GM12891 (cell line): Measurements from ENCODE around the gene SEBOX.
A peak's percentile ranks its signal among the peaks of the same experiment; 100 is the strongest.

ENCODE experiments used
- DNase-seq: peaks from one replicate; pipeline ENCODE4 v3.0.0; 2011; ENCODE audit warnings: low spot score; ENCODE audit not compliant: insufficient read length
- FAIRE-seq: peaks from 2 replicates; lab custom pipeline; 2011; peaks lifted over from hg19 to GRCh38; lab: Jason Lieb, UNC
- PAX5 ChIP-seq: IDR thresholded peaks from 2 replicates; pipeline ENCODE4 v1.6.1; 2011; ENCODE audit warnings: low read length, moderate library complexity, mild to moderate bottlenecking; ENCODE audit not compliant: insufficient read depth, severe bottlenecking
- POLR2A ChIP-seq: IDR thresholded peaks from 2 replicates; pipeline ENCODE4 v1.6.1; 2011; ENCODE audit warnings: low read depth, low read length, control low read depth
- POLR2AphosphoS5 ChIP-seq: IDR thresholded peaks from 2 replicates; pipeline ENCODE4 v1.6.1; 2011; ENCODE audit warnings: low read depth, low read length, control low read depth
- POU2F2 ChIP-seq: IDR thresholded peaks from 2 replicates; pipeline ENCODE4 v1.6.1; 2011; ENCODE audit warnings: low read depth, mild to moderate bottlenecking, control low read depth, low read length, moderate library complexity
- SPI1 ChIP-seq: IDR thresholded peaks from 2 replicates; pipeline ENCODE4 v1.6.1; 2011; ENCODE audit warnings: low read depth, low read length, control low read depth
- TAF1 ChIP-seq: IDR thresholded peaks from 2 replicates; pipeline ENCODE4 v1.6.1; 2011; ENCODE audit warnings: low read depth, low read length, control low read depth

The SEBOX gene

DNA sequence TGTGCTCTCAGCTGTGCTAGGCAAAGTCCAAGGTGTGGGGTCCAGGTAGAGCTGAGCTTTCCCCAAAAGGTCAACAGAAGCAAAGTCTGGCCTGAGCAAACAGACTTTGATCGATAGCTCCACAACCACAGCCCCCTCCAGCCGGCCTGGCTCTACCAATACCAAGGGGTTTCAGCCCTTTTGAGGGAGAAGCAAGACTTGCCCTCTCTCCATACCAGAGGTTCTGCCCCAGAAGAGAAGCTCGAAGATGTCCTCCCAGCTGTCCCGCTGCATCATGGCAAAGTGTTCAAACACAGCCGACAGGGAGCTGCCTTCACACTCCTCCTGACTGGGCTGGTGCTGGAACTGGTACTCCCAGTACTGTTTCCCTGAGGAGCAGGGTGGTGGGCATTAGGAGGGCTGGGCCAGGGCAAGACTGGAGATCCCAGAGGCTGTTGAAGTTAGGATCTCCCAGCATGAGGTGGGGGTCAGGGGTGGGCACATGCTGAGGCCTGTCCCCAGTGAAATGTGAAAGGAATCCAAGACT is 3.4 kb upstream of the SEBOX start:
- FAIRE-seq: no peak
- TF ChIP-seq POLR2AphosphoS5: no peak
- no peak for TF ChIP-seq TAF1
- no peak for TF ChIP-seq PAX5
- no peak for TF ChIP-seq SPI1
- no peak for TF ChIP-seq POU2F2
- TF ChIP-seq POLR2A: no peak

DNA sequence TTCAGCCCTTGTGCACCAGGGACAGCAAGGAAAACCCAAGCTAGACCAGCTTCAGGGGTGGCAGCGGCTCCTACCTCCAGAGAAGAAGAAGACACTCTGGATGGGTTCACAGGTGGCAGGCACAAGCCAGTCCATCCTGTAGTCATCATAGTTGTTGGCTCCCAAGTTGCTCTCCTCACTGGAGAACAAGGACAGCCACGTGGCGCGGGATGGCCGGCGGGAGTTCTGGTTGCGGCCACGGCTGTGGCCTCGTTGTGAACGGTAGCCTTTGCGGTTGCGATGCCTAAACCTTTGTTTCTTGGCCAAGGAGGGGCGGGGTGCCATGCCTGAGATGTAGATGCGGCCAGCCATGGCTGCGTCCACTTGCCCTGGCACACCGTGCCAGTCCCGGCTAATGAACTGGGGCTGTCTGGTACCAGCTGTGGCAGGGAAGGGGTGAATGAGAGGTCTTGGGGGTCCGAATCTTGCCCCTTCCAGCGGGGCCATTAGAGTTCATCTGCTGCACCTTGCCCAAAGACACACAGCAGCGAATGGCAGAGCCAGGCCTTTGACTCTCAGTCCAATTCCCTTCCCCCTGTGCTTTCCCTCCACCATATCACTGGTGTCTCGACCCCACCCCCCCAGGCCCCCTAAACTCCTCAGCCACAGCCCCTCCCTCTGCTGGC is 2.8 kb upstream of the SEBOX start:
- FAIRE-seq (no peak), DNase-seq (no peak)
- no peak for TF ChIP-seq TAF1
- no peak; the same call in 1 of the 2 replicates for TF ChIP-seq POLR2A
- no peak for TF ChIP-seq PAX5
- no peak for TF ChIP-seq POU2F2

More for the DNA sequence above, 3.4 kb upstream of the SEBOX start:
- no peak for DNase-seq

DNA sequence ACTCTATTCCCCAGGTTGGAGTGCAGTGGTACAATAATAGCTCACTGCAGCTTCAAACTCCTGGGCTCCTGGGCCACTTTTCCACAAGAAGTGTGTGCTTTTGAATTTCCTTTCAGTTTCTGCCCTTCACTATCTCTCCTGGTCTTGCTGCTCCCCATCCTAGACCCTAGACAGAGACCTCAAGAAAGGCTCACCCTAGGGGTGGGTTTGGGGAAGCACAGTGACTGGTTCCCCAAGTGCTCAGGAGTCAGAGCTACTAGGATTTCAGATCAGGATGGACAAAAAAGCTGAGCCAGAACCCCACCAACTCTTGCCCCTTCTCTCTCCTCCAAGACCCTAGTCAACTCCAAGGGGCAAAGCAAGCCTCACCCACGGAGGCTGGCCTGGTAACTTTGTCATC is 1.6 kb upstream of the SEBOX start:
- FAIRE-seq: no peak
- no peak for DNase-seq

DNA sequence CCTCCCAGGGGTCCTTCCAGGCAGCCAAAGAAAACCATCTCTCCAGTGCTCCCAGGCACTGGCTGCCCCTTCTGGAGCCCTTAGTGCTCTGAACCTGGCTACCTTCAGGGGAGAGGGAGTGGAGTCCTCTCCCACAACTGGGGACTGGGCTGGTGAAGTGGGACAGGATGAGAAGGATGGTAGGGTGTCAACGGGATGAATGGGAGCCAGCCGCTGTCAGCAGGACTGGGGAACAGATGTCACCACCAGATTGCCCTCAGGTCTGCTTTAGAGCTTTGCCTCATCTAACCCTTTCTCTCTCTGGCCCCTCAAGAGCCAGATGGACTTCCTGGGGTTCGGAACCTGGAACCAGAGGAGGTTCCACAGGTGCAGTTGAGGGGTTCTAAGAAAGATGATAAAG is 488 bp upstream of the SEBOX start:
- no peak for FAIRE-seq

More for the DNA sequence above, 1.6 kb upstream of the SEBOX start:
- TF ChIP-seq PAX5 (no peak), SPI1 (no peak), POU2F2 (no peak), POLR2AphosphoS5 (no peak), TAF1 (no peak), POLR2A (no peak)

DNA sequence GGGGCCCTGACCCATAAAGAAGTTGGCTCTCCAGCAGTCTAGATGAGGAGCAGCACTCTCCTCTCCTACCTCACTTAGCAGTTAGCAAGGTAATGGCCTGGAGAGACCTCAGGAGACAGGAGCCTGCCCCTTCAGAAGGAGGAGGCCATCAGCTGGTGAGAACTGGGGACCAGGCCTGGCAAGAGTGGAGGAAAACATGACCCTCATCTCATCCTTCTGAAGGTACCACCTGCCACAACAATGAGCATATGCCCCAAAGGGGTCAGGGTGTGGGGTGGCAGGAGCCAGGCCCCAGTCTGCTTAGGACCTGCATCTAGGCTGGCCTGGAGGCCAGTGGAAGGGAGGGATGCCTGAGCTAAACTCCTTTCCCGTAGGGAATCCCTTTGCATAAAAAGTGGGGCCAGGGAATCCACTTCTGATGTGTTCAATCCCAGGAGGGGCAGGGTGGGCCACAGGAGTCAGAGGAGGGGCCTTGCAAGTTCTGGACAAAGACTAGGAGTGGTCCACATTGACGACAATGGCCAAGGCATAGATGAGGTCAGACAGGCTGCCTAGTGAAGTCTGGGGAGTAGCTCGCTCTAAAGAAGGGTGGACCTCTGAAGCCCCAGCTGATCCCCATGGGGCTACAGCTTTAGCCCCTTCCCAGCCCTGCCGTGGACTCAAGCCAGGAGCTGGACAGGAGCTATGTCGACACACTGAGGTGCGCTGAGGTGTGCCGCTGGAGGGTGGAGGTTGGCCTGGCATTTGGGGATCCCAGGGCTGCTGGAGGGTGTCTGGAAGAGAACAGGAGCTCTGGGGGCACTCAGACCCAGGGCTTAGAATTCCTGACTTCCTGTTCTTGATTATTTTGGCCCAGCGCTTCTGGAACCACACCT is 986 bp downstream of the SEBOX start:
- DNase-seq: no peak
- FAIRE-seq: no peak
- TF ChIP-seq TAF1 (no peak), POLR2AphosphoS5 (no peak)

More for the DNA sequence above, 488 bp upstream of the SEBOX start:
- TF ChIP-seq POLR2AphosphoS5 (no peak), SPI1 (no peak), TAF1 (no peak), POU2F2 (no peak), PAX5 (no peak), POLR2A (no peak)
- no peak for DNase-seq

DNA sequence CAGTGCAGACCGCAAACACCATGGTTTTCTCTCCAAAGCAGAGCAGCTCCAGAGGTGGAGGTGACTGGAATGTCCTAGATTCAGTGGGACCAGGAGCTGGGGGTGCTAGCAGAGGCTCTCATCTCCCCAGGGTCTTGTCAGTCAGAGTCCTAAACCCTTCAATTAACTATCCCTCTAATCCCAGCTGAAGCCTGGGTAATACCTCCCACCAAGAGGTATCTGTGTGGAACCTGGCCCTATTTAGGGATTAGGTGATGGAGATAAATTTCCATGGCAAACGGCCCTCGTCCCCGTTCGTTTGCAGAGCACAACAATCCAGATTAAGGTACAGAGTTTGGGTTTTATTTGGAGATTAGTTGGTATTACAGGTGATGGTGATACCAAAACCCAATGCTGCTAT is 1.8 kb downstream of the SEBOX start:
- TF ChIP-seq POLR2A (no peak), TAF1 (no peak), SPI1 (no peak), POU2F2 (no peak), POLR2AphosphoS5 (no peak), PAX5 (no peak)
- FAIRE-seq (no peak), DNase-seq (no peak)

DNA sequence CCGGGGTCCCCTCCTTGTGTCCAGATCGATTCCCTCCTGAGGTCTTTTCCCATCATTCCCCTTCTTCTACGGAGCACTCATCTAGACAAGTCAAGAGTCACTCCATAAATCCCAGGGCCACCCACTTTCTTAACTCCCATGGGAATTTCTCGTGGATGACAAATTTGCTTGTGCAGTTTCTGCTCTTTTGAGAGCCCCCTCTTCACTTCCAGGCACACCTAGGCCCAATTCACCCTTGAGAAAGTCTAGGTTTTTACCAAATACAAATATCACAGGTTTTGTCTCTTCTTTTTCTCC is 7.2 kb downstream of the SEBOX start:
- no peak for FAIRE-seq
- no peak for DNase-seq
- TF ChIP-seq POU2F2: no peak
- TF ChIP-seq TAF1: no peak
- TF ChIP-seq POLR2A: no peak
- TF ChIP-seq SPI1: no peak
- no peak for TF ChIP-seq PAX5
- no peak for TF ChIP-seq POLR2AphosphoS5

DNA sequence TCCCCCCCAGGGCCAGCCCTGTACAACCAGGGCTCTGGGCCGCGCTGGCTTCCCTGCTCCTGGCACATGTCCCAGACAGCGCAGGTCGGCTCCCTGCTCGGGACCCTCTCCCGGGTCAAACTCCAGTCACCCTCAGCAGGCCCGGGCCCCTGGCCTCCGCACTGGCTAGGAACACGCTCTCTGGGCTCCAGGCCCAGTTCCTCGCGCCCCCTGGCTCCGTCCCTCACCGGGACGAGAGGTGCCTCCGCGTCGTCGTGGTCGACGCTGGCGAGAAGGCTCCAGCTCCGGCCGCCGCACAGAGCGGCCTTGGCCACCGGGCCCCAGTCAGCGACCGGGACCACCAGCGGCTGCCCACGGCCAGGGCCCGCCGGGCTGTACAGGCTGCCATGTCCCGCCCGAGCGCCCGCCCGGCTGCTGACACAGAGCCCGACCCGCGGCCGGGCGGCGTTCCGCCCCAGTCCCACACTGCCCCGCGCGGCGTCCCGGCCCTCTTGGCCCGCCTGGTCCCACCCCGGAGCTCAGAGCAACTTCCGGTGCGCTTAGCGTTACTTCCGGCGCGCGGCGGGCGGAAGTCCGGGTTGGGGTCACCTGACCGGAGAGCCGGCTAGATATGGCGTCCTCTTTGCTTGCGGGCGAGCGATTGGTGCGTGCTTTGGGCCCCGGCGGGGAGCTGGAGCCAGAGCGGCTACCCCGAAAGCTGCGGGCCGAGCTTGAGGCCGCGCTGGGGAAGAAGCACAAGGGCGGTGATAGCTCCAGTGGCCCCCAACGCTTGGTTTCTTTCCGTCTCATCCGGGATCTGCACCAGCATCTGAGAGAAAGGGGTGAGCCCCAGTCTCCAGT is 7.7 kb downstream of the SEBOX start, which contains the start of gene POLDIP2:
POLDIP2 (minus strand) TSS at position 467 of the 840 bp plus-strand sequence; CDS start at position 388, 79 bp downstream.
- DNase-seq (peak; percentile 98), FAIRE-seq (peak; percentile 94)
- TF ChIP-seq SPI1 (peak; percentile 53), POLR2AphosphoS5 (peak; percentile 83), TAF1 (peak; percentile 89), PAX5 (peak; percentile 42), POLR2A (peak; percentile 82), POU2F2 (no peak; the same call in 1 of the 2 replicates)

DNA sequence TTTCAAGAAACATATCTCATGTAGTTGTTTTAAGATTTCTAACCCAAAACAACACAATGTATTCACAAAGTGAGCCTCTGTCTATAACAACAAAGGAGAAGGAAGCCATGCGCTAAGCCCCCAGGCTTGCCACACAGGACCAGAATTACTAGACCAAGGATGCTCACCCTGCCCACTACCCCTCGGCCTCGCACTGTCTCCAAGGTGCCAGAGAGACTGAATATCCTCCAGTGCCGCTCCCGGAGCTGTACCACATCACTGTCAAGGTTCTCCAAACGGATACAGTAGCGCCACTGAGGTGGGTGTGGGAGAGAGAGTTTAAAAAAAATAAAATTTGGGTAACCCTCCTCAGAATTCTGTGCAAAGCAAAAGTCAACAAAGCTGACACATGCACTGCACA is 14.7 kb downstream of the SEBOX start:
- TF ChIP-seq SPI1 (no peak), POLR2AphosphoS5 (no peak), POLR2A (no peak)
- DNase-seq (no peak), FAIRE-seq (no peak)
